GM19455 (cell line): Measurements from ENCODE around the gene IGF1R.

Source experiments
- ATAC-seq: cut with Tn5 transposase; IDR thresholded peaks from one replicate; pipeline ENCODE4 v1.9.1; 2021; ENCODE audit not compliant: unreplicated experiment

Gene IGF1R

GRCh38 chr15:98937413-98938104 lies 289.2 kb downstream of the IGF1R start:
- ATAC-seq, result peak; percentile 83

GRCh38 chr15:98938105-98938417 lies 289.7 kb downstream of the IGF1R start:
- peak; percentile 30 for ATAC-seq

- ATAC-seq, result no peak
These were observed 290.5 kb downstream of the IGF1R start for GRCh38 chr15:98938799-98939198.

GRCh38 chr15:98939311-98940080 lies 291.2 kb downstream of the IGF1R start:
- no peak for ATAC-seq

- no peak for ATAC-seq
These were observed 293.4 kb downstream of the IGF1R start for GRCh38 chr15:98941595-98942255.

- no peak for ATAC-seq
These were observed 294.1 kb downstream of the IGF1R start for GRCh38 chr15:98942431-98942830.

GRCh38 chr15:98943051-98943508 lies 294.7 kb downstream of the IGF1R start:
- no peak for ATAC-seq

GRCh38 chr15:98943601-98944151 lies 295.3 kb downstream of the IGF1R start:
- ATAC-seq, result no peak

GRCh38 chr15:98946301-98947255 lies 298.2 kb downstream of the IGF1R start:
- no peak for ATAC-seq

- ATAC-seq, result no peak
These were observed 300.1 kb downstream of the IGF1R start for GRCh38 chr15:98948456-98948855.

GRCh38 chr15:98948941-98949340 lies 300.6 kb downstream of the IGF1R start:
- no peak for ATAC-seq

GRCh38 chr15:98949624-98950023 lies 301.3 kb downstream of the IGF1R start:
- no peak for ATAC-seq

- no peak for ATAC-seq
These were observed 301.9 kb downstream of the IGF1R start for GRCh38 chr15:98950248-98950647.

- ATAC-seq, result no peak
These were observed 302.7 kb downstream of the IGF1R start for GRCh38 chr15:98951004-98951403.

- no peak for ATAC-seq
These were observed 303.4 kb downstream of the IGF1R start for GRCh38 chr15:98951493-98952320.

GRCh38 chr15:98952381-98952803 lies 304.1 kb downstream of the IGF1R start:
- peak; percentile 96 for ATAC-seq

- no peak for ATAC-seq
These were observed 304.9 kb downstream of the IGF1R start for GRCh38 chr15:98953000-98953787.

GRCh38 chr15:98953968-98954367 lies 305.6 kb downstream of the IGF1R start:
- no peak for ATAC-seq

- no peak for ATAC-seq
These were observed 306.1 kb downstream of the IGF1R start for GRCh38 chr15:98954411-98954810.
